Islet of Langerhans (tissue), 1 donor: ENCODE data around the gene MDH1B.

Experiments used
- FAIRE-seq: peaks from one replicate; lab custom pipeline; 2011; peaks lifted over from hg19 to GRCh38; lab: Jason Lieb, UNC

The MDH1B gene

DNA sequence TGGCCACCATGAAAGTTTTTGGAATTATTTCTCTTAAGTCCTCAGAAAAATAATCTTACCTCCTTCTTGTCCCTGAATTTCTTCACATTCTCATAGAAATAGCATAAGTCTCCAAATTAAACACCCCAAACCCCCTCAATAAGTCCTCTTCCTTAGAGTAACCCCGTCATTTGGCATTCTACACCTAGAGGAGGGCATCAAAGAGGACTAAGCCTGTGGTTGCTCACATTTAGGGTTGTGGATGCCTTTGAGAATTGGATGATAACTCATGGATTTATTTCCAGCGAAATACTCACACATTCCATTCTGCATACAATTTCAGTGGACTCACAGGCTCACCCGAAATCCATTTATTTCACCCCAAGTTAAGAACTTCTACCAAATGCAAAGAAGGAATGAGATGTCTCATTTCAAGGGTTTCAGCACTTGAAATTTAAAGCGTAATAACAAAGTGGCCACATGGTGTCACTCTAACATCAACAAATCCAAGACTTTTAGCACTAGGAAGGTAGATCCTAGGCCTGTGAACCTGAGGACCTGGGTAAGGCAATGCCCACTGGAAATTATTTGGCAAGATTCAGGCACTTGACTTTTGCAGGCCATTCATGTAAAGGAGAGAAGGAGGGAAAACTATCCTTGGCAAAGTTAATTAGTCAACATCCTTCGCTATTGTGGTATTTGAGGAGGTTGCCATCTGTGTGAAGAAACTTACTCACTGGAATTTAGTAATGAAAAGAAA, 71.6 kb downstream of the MDH1B start:
- FAIRE-seq = peak; percentile 100

DNA sequence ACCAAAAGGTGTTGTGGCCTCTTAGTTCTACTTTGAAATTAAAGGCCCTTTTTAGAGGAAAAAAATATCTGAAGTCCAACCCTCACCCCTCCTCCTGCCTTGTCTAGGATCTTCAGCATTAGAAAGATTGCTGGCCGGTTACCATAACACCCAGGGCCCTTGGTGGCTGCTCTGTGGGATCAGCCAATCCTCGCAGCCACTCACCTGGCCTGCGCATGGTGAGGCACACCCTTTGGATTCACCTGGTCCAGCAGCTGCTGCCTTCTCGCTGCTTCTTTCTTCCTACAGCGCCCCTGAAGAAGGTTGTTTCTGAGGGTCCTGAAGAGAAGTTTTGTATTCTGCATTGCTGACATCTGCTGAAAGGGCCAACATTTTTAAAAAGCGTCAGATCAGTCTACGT, 72.2 kb downstream of the MDH1B start:
- FAIRE-seq = no peak

GRCh38 chr2:206688990-206689389, 76.1 kb downstream of the MDH1B start:
- no peak for FAIRE-seq

DNA sequence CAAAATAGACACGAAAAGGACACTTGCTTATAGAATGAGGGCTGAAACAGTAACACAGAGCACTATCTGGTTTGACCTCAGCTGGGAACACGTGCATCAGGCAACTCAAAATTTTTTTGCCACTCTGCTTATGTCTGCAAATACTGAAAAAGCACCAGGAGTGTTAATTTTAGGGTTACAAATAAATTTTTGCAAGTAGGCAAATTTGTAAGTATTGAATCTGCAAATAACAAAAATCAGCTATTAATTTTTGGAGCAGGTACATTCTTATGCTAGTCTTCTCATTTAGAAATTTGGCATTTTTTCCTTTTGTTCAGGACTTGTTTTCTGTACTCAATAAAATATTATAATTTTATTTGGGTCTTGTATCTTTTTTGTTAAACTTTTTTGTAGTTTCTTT, 76.7 kb downstream of the MDH1B start:
- FAIRE-seq = no peak
